ENCODE results near the gene WWOX.
"Not testable (repeated sequence)": the region's sequence is repeated elsewhere in the genome, so short reads cannot be mapped to it uniquely, and the experiment has no call there.

The WWOX gene

DNA sequence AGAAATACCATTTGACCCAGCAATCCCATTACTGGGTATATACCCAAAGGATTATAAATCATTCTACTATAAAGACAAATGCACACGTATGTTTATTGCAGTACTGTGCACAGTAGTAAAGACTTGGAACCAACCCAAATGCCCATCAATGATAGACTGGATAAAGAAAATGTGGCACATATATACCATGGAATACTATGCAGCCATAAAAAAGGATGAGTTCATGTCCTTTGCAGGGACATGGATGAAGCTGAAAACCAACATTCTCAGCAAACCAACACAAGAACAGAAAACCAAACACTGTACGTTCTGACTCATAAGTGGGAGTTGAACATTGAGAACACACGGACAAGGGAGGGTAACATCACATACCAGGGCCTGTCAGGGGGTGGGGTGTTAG, 1126.5 kb downstream of the WWOX start:
- not testable (repeated sequence) for DNase-seq; H3K9me3 ChIP-seq (ENCODE audit: control insufficient read depth, low read length); H3K36me3 ChIP-seq (ENCODE audit: control insufficient read depth, insufficient read depth, low read length); H3K4me1 ChIP-seq (ENCODE audit: control insufficient read depth, insufficient read depth, low read length, poor library complexity, severe bottlenecking); H3K27me3 ChIP-seq (replicated peaks; ENCODE audit: control insufficient read depth, insufficient read depth, low read length, poor library complexity, severe bottlenecking); H3K27ac ChIP-seq (ENCODE audit: insufficient read depth, low read length, poor library complexity, severe bottlenecking); H3K4me3 ChIP-seq (ENCODE audit: insufficient read depth, low read depth, low read length, poor library complexity, severe bottlenecking)

DNA sequence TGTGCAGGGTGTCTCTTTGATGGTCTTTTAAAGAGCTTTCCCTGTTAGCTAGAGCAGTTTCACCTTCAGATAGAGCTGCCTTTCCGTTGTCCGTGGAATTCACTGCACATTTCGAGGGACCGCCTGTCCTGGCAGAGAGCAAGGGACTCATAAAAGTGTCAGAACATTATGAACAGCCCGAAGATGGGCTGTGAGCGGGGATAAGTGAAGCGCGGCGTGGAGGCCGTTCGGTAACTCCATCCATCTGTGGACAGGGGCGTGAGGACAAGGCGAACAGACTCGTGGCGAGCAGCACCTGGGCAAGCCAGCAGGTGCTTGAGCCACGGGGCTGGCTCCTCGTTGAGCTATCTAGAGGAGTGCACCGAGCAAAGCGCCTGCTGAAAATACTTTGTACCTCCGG, 1129.9 kb downstream of the WWOX start:
- Histone ChIP-seq H3K9me3 (ENCODE audit: control insufficient read depth, low read length) (no peaks in the 10 kb centered on the region), H3K4me3 (ENCODE audit: insufficient read depth, low read depth, low read length, poor library complexity, severe bottlenecking) (no peak overlapping the region), H3K4me1 (ENCODE audit: control insufficient read depth, insufficient read depth, low read length, poor library complexity, severe bottlenecking) (no peaks in the 10 kb centered on the region), H3K36me3 (ENCODE audit: control insufficient read depth, insufficient read depth, low read length) (no peaks in the 10 kb centered on the region), H3K27ac (ENCODE audit: insufficient read depth, low read length, poor library complexity, severe bottlenecking) (no peak overlapping the region), H3K27me3 (replicated peaks; ENCODE audit: control insufficient read depth, insufficient read depth, low read length, poor library complexity, severe bottlenecking) (no peaks in the 10 kb centered on the region)
- DNase-seq = no peak

GRCh38 chr16:79245700-79246099, 1146.2 kb downstream of the WWOX start:
- H3K27ac ChIP-seq (ENCODE audit: insufficient read depth, low read length, poor library complexity, severe bottlenecking); H3K9me3 ChIP-seq (ENCODE audit: control insufficient read depth, low read length); H3K27me3 ChIP-seq (replicated peaks; ENCODE audit: control insufficient read depth, insufficient read depth, low read length, poor library complexity, severe bottlenecking); H3K4me3 ChIP-seq (ENCODE audit: insufficient read depth, low read depth, low read length, poor library complexity, severe bottlenecking); H3K36me3 ChIP-seq (ENCODE audit: control insufficient read depth, insufficient read depth, low read length); H3K4me1 ChIP-seq (ENCODE audit: control insufficient read depth, insufficient read depth, low read length, poor library complexity, severe bottlenecking); DNase-seq: not testable (repeated sequence)

GRCh38 chr16:79247386-79247785, 1147.9 kb downstream of the WWOX start:
- H3K27me3 ChIP-seq (replicated peaks; ENCODE audit: control insufficient read depth, insufficient read depth, low read length, poor library complexity, severe bottlenecking) = no peaks in the 10 kb centered on the region
- no peak for DNase-seq
- H3K4me3 ChIP-seq (ENCODE audit: insufficient read depth, low read depth, low read length, poor library complexity, severe bottlenecking) = no peak overlapping the region
- H3K9me3 ChIP-seq (ENCODE audit: control insufficient read depth, low read length) = no peaks in the 10 kb centered on the region
- no peaks in the 10 kb centered on the region for H3K36me3 ChIP-seq (ENCODE audit: control insufficient read depth, insufficient read depth, low read length)
- H3K4me1 ChIP-seq (ENCODE audit: control insufficient read depth, insufficient read depth, low read length, poor library complexity, severe bottlenecking) = no peaks in the 10 kb centered on the region
- no peak overlapping the region for H3K27ac ChIP-seq (ENCODE audit: insufficient read depth, low read length, poor library complexity, severe bottlenecking)

GRCh38 chr16:79248351-79248750, 1148.9 kb downstream of the WWOX start:
- H3K4me1 ChIP-seq (ENCODE audit: control insufficient read depth, insufficient read depth, low read length, poor library complexity, severe bottlenecking) = no peaks in the 10 kb centered on the region
- H3K27ac ChIP-seq (ENCODE audit: insufficient read depth, low read length, poor library complexity, severe bottlenecking) = no peak overlapping the region
- DNase-seq = no peak
- no peaks in the 10 kb centered on the region for H3K27me3 ChIP-seq (replicated peaks; ENCODE audit: control insufficient read depth, insufficient read depth, low read length, poor library complexity, severe bottlenecking)
- no peaks in the 10 kb centered on the region for H3K9me3 ChIP-seq (ENCODE audit: control insufficient read depth, low read length)
- no peak overlapping the region for H3K4me3 ChIP-seq (ENCODE audit: insufficient read depth, low read depth, low read length, poor library complexity, severe bottlenecking)
- H3K36me3 ChIP-seq (ENCODE audit: control insufficient read depth, insufficient read depth, low read length) = no peaks in the 10 kb centered on the region

- Histone ChIP-seq H3K27me3 (replicated peaks; ENCODE audit: control insufficient read depth, insufficient read depth, low read length, poor library complexity, severe bottlenecking) (no peaks in the 10 kb centered on the region), H3K4me3 (ENCODE audit: insufficient read depth, low read depth, low read length, poor library complexity, severe bottlenecking) (no peak overlapping the region), H3K9me3 (ENCODE audit: control insufficient read depth, low read length) (no peaks in the 10 kb centered on the region), H3K4me1 (ENCODE audit: control insufficient read depth, insufficient read depth, low read length, poor library complexity, severe bottlenecking) (no peaks in the 10 kb centered on the region), H3K27ac (ENCODE audit: insufficient read depth, low read length, poor library complexity, severe bottlenecking) (no peak overlapping the region), H3K36me3 (ENCODE audit: control insufficient read depth, insufficient read depth, low read length) (no peaks in the 10 kb centered on the region)
- DNase-seq = no peak
Observed at GRCh38 chr16:79250502-79251098, 1151.1 kb downstream of the WWOX start.

DNA sequence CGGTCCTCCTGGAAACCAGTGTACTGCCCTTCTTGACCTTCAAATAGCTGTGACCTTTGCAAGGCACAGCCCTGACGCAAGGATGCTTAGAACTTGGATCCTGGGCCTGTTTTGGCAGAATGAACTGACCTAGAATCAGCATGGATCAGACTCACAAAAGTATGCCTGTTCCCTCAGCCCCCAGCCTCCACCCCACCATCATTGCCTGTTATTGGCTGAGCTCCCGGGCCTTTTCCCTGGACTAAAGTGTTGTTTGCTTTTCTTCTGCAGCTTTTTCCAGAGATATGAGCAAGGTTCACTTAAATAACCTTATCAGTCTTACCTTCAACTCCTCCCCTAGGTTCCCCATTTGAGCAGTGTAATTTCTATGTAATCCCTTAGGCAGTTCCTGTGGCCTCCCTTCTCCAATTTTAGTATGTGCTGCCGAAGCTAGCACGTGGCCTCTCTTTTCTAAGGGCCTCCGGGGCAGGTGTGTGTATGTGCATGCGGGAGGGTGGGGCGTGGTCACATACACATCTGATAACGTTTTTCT, 1153.7 kb downstream of the WWOX start:
- DNase-seq = no peak
- H3K4me3 ChIP-seq (ENCODE audit: insufficient read depth, low read depth, low read length, poor library complexity, severe bottlenecking) = no peak overlapping the region
- no peak overlapping the region for H3K27ac ChIP-seq (ENCODE audit: insufficient read depth, low read length, poor library complexity, severe bottlenecking)
- H3K36me3 ChIP-seq (ENCODE audit: control insufficient read depth, insufficient read depth, low read length) = no peaks in the 10 kb centered on the region
- no peaks in the 10 kb centered on the region for H3K4me1 ChIP-seq (ENCODE audit: control insufficient read depth, insufficient read depth, low read length, poor library complexity, severe bottlenecking)
- H3K9me3 ChIP-seq (ENCODE audit: control insufficient read depth, low read length) = no peaks in the 10 kb centered on the region
- H3K27me3 ChIP-seq (replicated peaks; ENCODE audit: control insufficient read depth, insufficient read depth, low read length, poor library complexity, severe bottlenecking) = no peaks in the 10 kb centered on the region

DNA sequence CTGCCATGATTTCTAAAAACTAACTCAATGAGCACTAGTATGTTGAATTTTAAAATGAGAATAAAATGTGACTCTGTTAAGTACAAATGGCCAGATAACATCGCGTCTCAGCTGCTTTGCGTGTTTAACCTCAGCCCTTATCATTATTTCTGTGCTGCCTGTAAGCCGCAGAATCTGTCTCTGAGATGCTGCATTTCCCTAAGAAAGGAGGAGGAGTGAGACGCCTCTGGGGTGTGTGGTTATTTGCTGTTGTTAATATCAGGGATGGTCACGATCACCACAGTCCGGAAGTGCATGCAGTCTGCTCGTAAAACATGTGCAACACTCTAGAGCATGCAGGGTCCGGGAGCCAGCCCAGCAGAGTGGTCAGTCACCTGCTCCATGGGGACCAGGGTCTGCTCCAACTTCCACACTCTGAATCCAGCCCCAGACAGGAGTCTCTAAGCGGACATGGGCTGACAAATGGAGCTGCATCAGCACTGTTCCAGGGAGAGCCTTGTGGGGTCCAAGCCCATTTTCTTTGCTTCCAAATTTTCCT, 1158.6 kb downstream of the WWOX start:
- H3K4me1 ChIP-seq (ENCODE audit: control insufficient read depth, insufficient read depth, low read length, poor library complexity, severe bottlenecking) = no peaks in the 10 kb centered on the region
- H3K27me3 ChIP-seq (replicated peaks; ENCODE audit: control insufficient read depth, insufficient read depth, low read length, poor library complexity, severe bottlenecking) = no peaks in the 10 kb centered on the region
- no peaks in the 10 kb centered on the region for H3K9me3 ChIP-seq (ENCODE audit: control insufficient read depth, low read length)
- no peaks in the 10 kb centered on the region for H3K36me3 ChIP-seq (ENCODE audit: control insufficient read depth, insufficient read depth, low read length)
- DNase-seq = no peak
- H3K27ac ChIP-seq (ENCODE audit: insufficient read depth, low read length, poor library complexity, severe bottlenecking) = no peak overlapping the region
- H3K4me3 ChIP-seq (ENCODE audit: insufficient read depth, low read depth, low read length, poor library complexity, severe bottlenecking) = no peak overlapping the region

- not testable (repeated sequence) for H3K4me1 ChIP-seq (ENCODE audit: control insufficient read depth, insufficient read depth, low read length, poor library complexity, severe bottlenecking); H3K27me3 ChIP-seq (replicated peaks; ENCODE audit: control insufficient read depth, insufficient read depth, low read length, poor library complexity, severe bottlenecking); H3K4me3 ChIP-seq (ENCODE audit: insufficient read depth, low read depth, low read length, poor library complexity, severe bottlenecking); H3K36me3 ChIP-seq (ENCODE audit: control insufficient read depth, insufficient read depth, low read length); DNase-seq; H3K9me3 ChIP-seq (ENCODE audit: control insufficient read depth, low read length); H3K27ac ChIP-seq (ENCODE audit: insufficient read depth, low read length, poor library complexity, severe bottlenecking)
Observed at GRCh38 chr16:79260890-79261289, 1161.4 kb downstream of the WWOX start.

GRCh38 chr16:79261481-79261940, 1162.1 kb downstream of the WWOX start:
- DNase-seq = no peak
- no peaks in the 10 kb centered on the region for H3K27me3 ChIP-seq (replicated peaks; ENCODE audit: control insufficient read depth, insufficient read depth, low read length, poor library complexity, severe bottlenecking)
- H3K9me3 ChIP-seq (ENCODE audit: control insufficient read depth, low read length) = no peaks in the 10 kb centered on the region
- H3K36me3 ChIP-seq (ENCODE audit: control insufficient read depth, insufficient read depth, low read length) = no peaks in the 10 kb centered on the region
- no peak overlapping the region for H3K4me3 ChIP-seq (ENCODE audit: insufficient read depth, low read depth, low read length, poor library complexity, severe bottlenecking)
- no peak overlapping the region for H3K27ac ChIP-seq (ENCODE audit: insufficient read depth, low read length, poor library complexity, severe bottlenecking)
- no peaks in the 10 kb centered on the region for H3K4me1 ChIP-seq (ENCODE audit: control insufficient read depth, insufficient read depth, low read length, poor library complexity, severe bottlenecking)
